ENCODE data around the gene PTTG1.
A peak's percentile ranks its signal among the peaks of the same experiment; 100 is the strongest.

PTTG1 gene

GRCh38 chr5:160456480-160457177 is 35.0 kb downstream of the PTTG1 start:
- DNase-seq = no peak

- DNase-seq = no peak
Observed at GRCh38 chr5:160457252-160457651, 35.6 kb downstream of the PTTG1 start.

GRCh38 chr5:160458806-160459800 is 37.4 kb downstream of the PTTG1 start:
- DNase-seq = no peak

- DNase-seq = peak; percentile 16
Observed at GRCh38 chr5:160460377-160461049, 38.9 kb downstream of the PTTG1 start.

GRCh38 chr5:160461378-160461777 is 39.7 kb downstream of the PTTG1 start:
- DNase-seq = no peak

- DNase-seq = no peak
Observed at GRCh38 chr5:160462167-160462566, 40.5 kb downstream of the PTTG1 start.

GRCh38 chr5:160463227-160463626 is 41.6 kb downstream of the PTTG1 start:
- DNase-seq = no peak

GRCh38 chr5:160463740-160464465 is 42.2 kb downstream of the PTTG1 start:
- DNase-seq = peak; percentile 57

GRCh38 chr5:160464466-160464797 is 42.8 kb downstream of the PTTG1 start:
- no peak for DNase-seq

GRCh38 chr5:160466116-160466515 is 44.5 kb downstream of the PTTG1 start:
- no peak for DNase-seq

GRCh38 chr5:160466889-160467554 is 45.4 kb downstream of the PTTG1 start:
- no peak for DNase-seq

GRCh38 chr5:160467555-160468362 is 46.1 kb downstream of the PTTG1 start:
- no peak for DNase-seq

GRCh38 chr5:160468363-160468975 is 46.8 kb downstream of the PTTG1 start:
- no peak for DNase-seq

GRCh38 chr5:160469156-160470144 is 47.8 kb downstream of the PTTG1 start:
- DNase-seq = peak; percentile 16

GRCh38 chr5:160470437-160471361 is 49.0 kb downstream of the PTTG1 start:
- DNase-seq = peak; percentile 48

GRCh38 chr5:160471761-160472160 is 50.1 kb downstream of the PTTG1 start:
- no peak for DNase-seq

GRCh38 chr5:160472482-160472881 is 50.8 kb downstream of the PTTG1 start:
- no peak for DNase-seq

GRCh38 chr5:160473681-160474080 is 52.0 kb downstream of the PTTG1 start:
- no peak for DNase-seq
